Uterus (tissue), 4 donors: ENCODE results near the gene KCNH4. TPM values are rescaled to one million over a fixed set of nuclear protein-coding genes. Genes with fewer than 3 reads are reported as not detected.
A peak's percentile ranks its signal among the peaks of the same experiment; 100 is the strongest.
"Not testable (repeated sequence)": the region's sequence is repeated elsewhere in the genome, so short reads cannot be mapped to it uniquely, and the experiment has no call there.

Source experiments
- DNase-seq, 2 donors: peaks; one replicate each; pipeline ENCODE4 v3.0.0-alpha.2; 2019 to 2020
- H3K27ac ChIP-seq, 2 donors: fragments of 200-600 bp; sonication (generic); 1 replicate in 1 of 2; 2 replicates in 1 of 2; pipeline ENCODE4 v1.5.1; 2016 to 2018
- H3K27me3 ChIP-seq, 2 donors: fragments of 200-600 bp; sonication (generic); one replicate each; pipeline ENCODE4 v1.5.1; 2018 to 2019; ENCODE audit warnings: control low read depth in 1 of 2
- H3K36me3 ChIP-seq, 2 donors: fragments of 200-600 bp; sonication (generic); one replicate each; pipeline ENCODE4 v1.5.1; 2019; ENCODE audit warnings: control low read depth in 1 of 2
- H3K4me1 ChIP-seq, 2 donors: fragments of 200-600 bp; sonication (generic); one replicate each; pipeline ENCODE4 v1.5.1; 2018 to 2019; ENCODE audit warnings: control low read depth in 1 of 2
- H3K4me3 ChIP-seq, 2 donors: fragments of 200-600 bp; sonication (generic); 1 replicate in 1 of 2; 2 replicates in 1 of 2; pipeline ENCODE4 v1.5.1; 2018 to 2019; ENCODE audit warnings: mild to moderate bottlenecking in 1 of 2
- H3K9me3 ChIP-seq, 2 donors: fragments of 200-600 bp; sonication (generic); one replicate each; pipeline ENCODE4 v1.5.1; 2019; ENCODE audit warnings: control low read depth in 1 of 2
- POLR2A ChIP-seq, 2 donors: fragments of 450-650 bp; IDR thresholded peaks; one replicate each; pipeline ENCODE4 v1.6.1; 2016; ENCODE audit warnings: antibody characterized with exemption in 2 of 2, mild to moderate bottlenecking in 1 of 2, moderate library complexity in 1 of 2
- intact Hi-C: fragments of 100-400 bp; cut with DNase I; formaldehyde crosslinking; loops from one replicate; pipeline ENCODE4 v1.15.1; 2023; ENCODE audit warnings: low total_unique reads
- total RNA-seq, 4 donors: library from RNA; depleted of rRNA in 3 of 4; stranded (reverse); fragments of >200 nt in 3 of 4; gene quantifications; one replicate each; pipeline versions ENCODE4 v1.1.0 to v1.2.4, GENCODE V29; 2014 to 2023
- TF ChIP-seq, protein P1 (sequence below), 4 experiments: fragments of 200-600 bp in 2 of 4; fragments of 450-650 bp in 2 of 4; sonication (generic) in 2 of 4; IDR thresholded peaks; one replicate each; pipeline ENCODE4 v1.5.1; 2016 to 2019; ENCODE audit warnings: antibody characterized with exemption in 4 of 4, mild to moderate bottlenecking in 2 of 4, moderate library complexity in 1 of 4
- donor health status: DM: yes; HTN: yes; CAD: no.

KCNH4 gene
- total RNA-seq, 4 donors from 2014 or later: 0.55 TPM; not detected in 3

DNA sequence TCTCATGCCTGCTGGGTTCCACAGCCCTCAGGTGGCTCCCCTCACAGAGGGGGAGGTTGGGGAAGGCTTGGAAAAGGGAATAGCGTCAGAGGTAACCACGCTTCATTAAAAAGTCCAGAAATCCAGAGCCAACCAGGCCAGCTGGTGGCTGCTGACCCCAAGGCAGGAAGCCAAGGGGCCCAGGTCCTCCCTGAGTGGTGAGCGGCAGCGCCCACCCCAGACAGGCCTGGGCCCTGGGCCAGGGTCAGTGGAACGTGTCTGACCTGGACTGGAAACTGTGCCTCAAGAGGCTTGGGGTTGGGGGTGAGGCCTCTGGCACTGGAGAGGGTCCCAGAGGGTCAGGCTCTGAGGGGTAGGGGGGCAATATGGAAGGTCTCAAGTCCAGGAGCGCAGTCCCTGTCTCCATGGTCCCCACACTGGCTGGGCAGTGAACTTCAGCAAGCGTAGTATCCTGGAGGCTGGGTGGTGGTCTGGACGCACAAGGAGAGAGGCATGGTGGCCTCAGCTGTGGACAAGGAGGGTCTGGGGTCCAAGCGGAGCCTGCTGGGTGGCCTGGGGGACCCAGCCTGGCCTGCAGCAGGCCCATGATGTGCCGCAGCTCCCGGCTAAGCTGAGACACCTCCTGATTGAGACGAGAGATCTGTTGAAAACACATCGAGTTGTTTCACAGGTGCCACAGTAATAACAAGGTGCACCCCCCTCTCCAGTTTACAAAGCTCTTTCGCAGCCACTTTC, 21.0 kb downstream of the KCNH4 start:
- Histone ChIP-seq H3K4me1 (no peaks in the 10 kb centered on the region), H3K9me3 (no peaks in the 10 kb centered on the region)
- intact Hi-C loops: no loop called here

DNA sequence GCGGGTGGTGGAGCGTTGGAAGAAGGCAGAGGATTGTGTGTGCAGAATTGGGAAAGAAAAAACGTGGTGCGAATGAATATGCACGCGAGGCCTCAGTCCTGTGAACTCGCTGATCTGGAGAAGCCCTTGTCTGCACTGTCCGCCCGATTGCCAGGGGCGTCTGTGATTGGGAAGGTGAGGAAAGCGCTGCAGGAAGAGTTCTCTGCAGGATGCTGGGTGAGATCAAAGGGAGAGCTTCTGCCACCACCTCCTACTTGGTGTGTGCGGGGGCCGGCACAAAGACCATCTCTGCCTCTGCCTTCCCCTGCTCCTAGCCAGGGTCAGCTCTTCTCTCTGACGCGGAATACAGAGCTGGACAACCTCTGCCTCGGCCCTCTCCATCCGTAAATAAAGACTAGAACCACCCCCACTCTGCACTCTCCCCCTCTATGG, 25.3 kb downstream of the KCNH4 start:
- H3K9me3 ChIP-seq: no peaks in the 10 kb centered on the region
- H3K27me3 ChIP-seq: no peaks in the 10 kb centered on the region
- peak overlapping the region; percentile 20 to 77 for H3K27ac ChIP-seq
- intact Hi-C loops: no loop called here
- H3K36me3 ChIP-seq: no peaks in the 10 kb centered on the region
- DNase-seq: no peak
- peak overlapping the region; percentile 69 to 100 for H3K4me3 ChIP-seq
- H3K4me1 ChIP-seq: peaks cover 7 to 8% of the 10 kb centered on the region in 2 donors
- no peak for TF ChIP-seq POLR2A (IDR thresholded peaks at IDR 0.05)
- TF ChIP-seq, protein P1, sequence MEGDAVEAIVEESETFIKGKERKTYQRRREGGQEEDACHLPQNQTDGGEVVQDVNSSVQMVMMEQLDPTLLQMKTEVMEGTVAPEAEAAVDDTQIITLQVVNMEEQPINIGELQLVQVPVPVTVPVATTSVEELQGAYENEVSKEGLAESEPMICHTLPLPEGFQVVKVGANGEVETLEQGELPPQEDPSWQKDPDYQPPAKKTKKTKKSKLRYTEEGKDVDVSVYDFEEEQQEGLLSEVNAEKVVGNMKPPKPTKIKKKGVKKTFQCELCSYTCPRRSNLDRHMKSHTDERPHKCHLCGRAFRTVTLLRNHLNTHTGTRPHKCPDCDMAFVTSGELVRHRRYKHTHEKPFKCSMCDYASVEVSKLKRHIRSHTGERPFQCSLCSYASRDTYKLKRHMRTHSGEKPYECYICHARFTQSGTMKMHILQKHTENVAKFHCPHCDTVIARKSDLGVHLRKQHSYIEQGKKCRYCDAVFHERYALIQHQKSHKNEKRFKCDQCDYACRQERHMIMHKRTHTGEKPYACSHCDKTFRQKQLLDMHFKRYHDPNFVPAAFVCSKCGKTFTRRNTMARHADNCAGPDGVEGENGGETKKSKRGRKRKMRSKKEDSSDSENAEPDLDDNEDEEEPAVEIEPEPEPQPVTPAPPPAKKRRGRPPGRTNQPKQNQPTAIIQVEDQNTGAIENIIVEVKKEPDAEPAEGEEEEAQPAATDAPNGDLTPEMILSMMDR (IDR thresholded peaks at IDR 0.05): no peak

More for the DNA sequence above, 21.0 kb downstream of the KCNH4 start:
- no peaks in the 10 kb centered on the region for H3K36me3 ChIP-seq
- H3K4me3 ChIP-seq: no peak overlapping the region
- no peak overlapping the region for H3K27ac ChIP-seq
- no peaks in the 10 kb centered on the region for H3K27me3 ChIP-seq
- no peak for DNase-seq
- no peak for TF ChIP-seq POLR2A (IDR thresholded peaks at IDR 0.05)
- TF ChIP-seq, protein P1 (IDR thresholded peaks at IDR 0.05): no peak

- H3K27me3 ChIP-seq: no peaks in the 10 kb centered on the region
- peaks cover 7 to 8% of the 10 kb centered on the region in 2 donors for H3K4me1 ChIP-seq
- no peaks in the 10 kb centered on the region for H3K36me3 ChIP-seq
- no peak for DNase-seq
- H3K27ac ChIP-seq: peak overlapping the region; percentile 77
- H3K9me3 ChIP-seq: no peaks in the 10 kb centered on the region
- intact Hi-C loops: no loop called here
- H3K4me3 ChIP-seq: peak overlapping the region; percentile 69 to 100
- no peak for TF ChIP-seq POLR2A (IDR thresholded peaks at IDR 0.05)
- TF ChIP-seq, protein P1 (IDR thresholded peaks at IDR 0.05): no peak
Measured at GRCh38 chr17:42153919-42154742, 26.8 kb downstream of the KCNH4 start.

- TF ChIP-seq POLR2A (IDR thresholded peaks at IDR 0.05): no peak
- TF ChIP-seq, protein P1 (IDR thresholded peaks at IDR 0.05): no peak
- H3K4me1 ChIP-seq: no peaks in the 10 kb centered on the region
Measured at GRCh38 chr17:42146911-42147607, 33.9 kb downstream of the KCNH4 start.

GRCh38 chr17:42143138-42143537, 37.8 kb downstream of the KCNH4 start:
- intact Hi-C loops, H3K27me3 ChIP-seq, H3K4me3 ChIP-seq, H3K9me3 ChIP-seq, DNase-seq, H3K36me3 ChIP-seq, H3K27ac ChIP-seq: not testable (repeated sequence)
- peaks cover 0 to 13% of the 10 kb centered on the region in 2 donors for H3K4me1 ChIP-seq

More at GRCh38 chr17:42146911-42147607, 33.9 kb downstream of the KCNH4 start:
- H3K27ac ChIP-seq: no peak overlapping the region
- H3K27me3 ChIP-seq: no peaks in the 10 kb centered on the region
- DNase-seq: no peak
- H3K4me3 ChIP-seq: no peak overlapping the region
- intact Hi-C loops: no loop called here
- H3K9me3 ChIP-seq: no peaks in the 10 kb centered on the region
- no peaks in the 10 kb centered on the region for H3K36me3 ChIP-seq
